NCI-H82 (cell line): ENCODE data around the gene MUC7.
"Not testable (repeated sequence)": the region's sequence is repeated elsewhere in the genome, so short reads cannot be mapped to it uniquely, and the experiment has no call there.

ENCODE experiments used
- DNase-seq: peaks from one replicate; lab custom pipeline; 2025; lab: John Stamatoyannopoulos, UW

Gene MUC7

GRCh38 chr4:70471897-70472296 is at the start of gene MUC7:
TSS of gene MUC7 (plus strand) at chr4:70472197. CDS start at chr4:70474022, 1,825 bp downstream.
- no peak for DNase-seq

DNA sequence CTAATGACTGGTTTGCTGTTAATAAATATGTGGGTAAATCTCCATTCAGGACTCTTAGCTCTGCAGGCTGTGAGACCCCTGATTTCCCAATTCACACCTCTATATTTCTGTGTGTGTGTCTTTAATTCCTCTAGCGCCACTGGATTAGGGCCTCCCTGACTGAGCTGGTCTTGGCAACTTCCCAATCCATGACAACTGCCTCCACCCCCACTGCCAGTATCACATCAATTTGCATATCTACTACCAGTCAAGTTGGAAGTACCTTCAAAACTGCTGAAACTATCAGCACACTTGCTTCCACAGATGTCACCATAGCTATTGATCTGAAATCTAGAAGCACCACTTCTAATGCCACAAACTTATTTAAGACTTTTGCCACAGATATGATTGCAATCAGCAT is 46.7 kb upstream of the MUC7 start:
- DNase-seq, result peak; percentile 31

DNA sequence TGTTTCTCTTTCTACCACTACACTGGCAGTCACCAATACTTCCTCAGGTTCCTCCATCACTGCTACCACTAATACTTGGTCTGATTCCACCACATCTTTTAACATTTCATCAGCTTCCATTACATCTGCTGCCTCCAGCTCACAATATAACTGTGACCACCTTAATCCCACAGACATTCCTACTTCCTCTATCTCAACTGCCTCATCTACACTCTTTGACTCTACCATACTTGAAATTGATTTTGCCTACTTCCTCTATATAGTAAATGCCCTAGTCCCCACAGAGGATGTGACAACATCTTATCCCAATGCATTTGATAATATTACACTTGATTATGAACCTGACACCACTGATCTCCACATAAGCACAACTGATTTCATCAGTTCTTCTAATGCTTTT is 45.2 kb upstream of the MUC7 start:
- no peak for DNase-seq

- no peak for DNase-seq
Observed at GRCh38 chr4:70437197-70437596, 34.8 kb upstream of the MUC7 start.

DNA sequence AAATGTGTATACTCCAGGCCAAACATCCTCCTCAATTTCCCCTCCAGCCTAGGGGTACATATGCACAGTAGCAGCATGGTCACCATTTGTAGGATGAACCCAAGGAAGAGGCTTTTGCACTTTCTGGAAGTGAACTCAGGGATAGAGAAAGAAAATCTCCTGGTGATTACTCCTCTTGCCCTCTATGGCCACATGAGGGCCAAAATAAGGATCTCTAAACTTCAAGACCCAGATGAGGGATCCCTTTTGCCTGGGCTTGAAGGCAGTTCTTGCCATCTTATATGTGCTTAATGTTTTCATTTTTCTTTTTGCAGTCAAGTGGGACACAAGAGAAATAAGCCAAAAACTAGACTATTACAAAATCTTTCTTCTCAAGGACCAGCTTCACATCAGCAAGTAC is 29.5 kb upstream of the MUC7 start:
- DNase-seq, result no peak

DNA sequence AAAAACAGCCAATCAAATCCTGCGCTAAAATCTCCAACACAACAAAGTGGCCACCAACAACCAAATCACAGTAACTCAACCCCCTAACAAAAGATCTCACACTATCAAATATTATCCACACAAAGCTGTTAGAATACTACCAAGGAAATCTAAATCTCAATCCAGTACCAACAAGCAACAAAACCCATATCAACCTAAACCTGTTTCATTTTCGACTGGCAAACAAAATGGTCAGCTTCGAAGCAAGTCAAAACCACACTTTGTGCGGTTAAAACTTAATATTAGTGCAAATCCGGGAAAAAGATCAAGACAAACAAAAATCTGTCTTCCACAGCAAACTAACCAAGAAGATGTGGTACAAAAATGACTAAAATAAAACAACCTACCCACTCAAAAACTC is 28.7 kb upstream of the MUC7 start:
- no peak for DNase-seq

GRCh38 chr4:70449220-70449619 is 22.8 kb upstream of the MUC7 start:
- no peak for DNase-seq

GRCh38 chr4:70452946-70453345 is 19.1 kb upstream of the MUC7 start:
- no peak for DNase-seq

GRCh38 chr4:70463335-70463734 is 8.7 kb upstream of the MUC7 start:
- DNase-seq, result no peak

DNA sequence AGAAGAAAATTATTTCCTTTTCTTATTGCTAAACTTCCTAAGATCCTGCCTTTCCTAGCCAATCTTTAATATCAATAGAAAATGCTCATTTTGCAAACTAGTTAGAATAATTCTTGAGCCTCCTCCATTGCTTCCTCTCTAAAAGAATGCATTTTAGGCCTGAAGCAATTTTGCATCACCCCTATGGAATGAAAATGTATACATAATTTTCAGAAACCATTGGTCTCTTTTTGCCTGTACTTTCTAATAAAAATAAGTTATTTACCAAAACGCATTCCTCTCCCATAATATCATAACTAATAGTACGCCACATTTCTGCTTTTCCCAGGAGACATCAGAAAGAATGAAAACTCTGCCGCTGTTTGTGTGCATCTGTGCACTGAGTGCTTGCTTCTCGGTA is 1.7 kb downstream of the MUC7 start:
- DNase-seq, result no peak

- DNase-seq, result no peak
Observed at GRCh38 chr4:70488748-70489147, 16.8 kb downstream of the MUC7 start.

GRCh38 chr4:70496231-70496630 is 24.2 kb downstream of the MUC7 start:
- DNase-seq, result no peak

DNA sequence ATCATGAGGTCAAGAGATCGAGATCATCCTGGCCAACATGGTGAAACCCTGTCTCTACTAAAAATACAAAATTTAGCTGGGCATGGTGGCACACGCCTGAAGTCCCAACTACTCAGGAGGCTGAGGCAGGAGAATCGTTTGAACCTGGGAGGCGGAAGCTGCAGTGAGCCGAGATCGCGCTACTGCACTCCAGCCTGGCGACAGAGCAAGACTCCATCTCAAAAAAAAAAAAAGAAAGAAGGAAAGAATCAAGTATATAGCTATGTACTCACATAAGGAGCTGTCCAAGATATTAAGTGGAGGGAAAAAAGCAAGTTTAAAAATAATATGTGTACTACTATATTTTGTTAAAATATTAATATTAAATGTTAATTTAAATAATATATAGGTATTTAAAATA is 29.8 kb downstream of the MUC7 start:
- DNase-seq, result not testable (repeated sequence)

- no peak for DNase-seq
Observed at GRCh38 chr4:70504733-70505132, 32.7 kb downstream of the MUC7 start.

- peak; percentile 72 for DNase-seq
Observed at GRCh38 chr4:70505151-70505748, 33.3 kb downstream of the MUC7 start.

DNA sequence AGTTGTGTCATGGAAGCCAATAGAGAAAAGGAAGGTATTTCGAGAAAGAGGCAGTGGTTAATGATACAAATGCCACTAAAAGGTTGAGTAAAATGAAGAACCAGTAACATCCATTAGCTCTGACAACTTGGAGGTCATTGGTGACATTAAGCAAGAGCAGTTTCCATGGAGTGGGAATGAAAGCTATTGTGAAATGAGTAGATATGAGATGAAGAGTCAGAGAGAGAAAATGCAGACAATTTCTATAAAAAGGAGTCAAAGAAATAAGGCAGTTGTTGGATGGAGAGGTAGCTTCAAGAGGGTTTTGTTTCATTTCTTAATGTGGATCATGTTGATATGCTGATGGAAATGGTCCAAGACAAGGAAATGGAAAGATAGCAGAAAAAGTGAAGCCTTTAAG is 36.8 kb downstream of the MUC7 start:
- no peak for DNase-seq

GRCh38 chr4:70511365-70511764 is 39.4 kb downstream of the MUC7 start:
- DNase-seq, result no peak

- no peak for DNase-seq
Observed at GRCh38 chr4:70515367-70516250, 43.6 kb downstream of the MUC7 start.

GRCh38 chr4:70518269-70518668 is 46.3 kb downstream of the MUC7 start, which contains the start of gene AMTN:
TSS of gene AMTN (plus strand) at chr4:70518569. CDS start at chr4:70518778, 209 bp downstream.
- DNase-seq, result no peak

DNA sequence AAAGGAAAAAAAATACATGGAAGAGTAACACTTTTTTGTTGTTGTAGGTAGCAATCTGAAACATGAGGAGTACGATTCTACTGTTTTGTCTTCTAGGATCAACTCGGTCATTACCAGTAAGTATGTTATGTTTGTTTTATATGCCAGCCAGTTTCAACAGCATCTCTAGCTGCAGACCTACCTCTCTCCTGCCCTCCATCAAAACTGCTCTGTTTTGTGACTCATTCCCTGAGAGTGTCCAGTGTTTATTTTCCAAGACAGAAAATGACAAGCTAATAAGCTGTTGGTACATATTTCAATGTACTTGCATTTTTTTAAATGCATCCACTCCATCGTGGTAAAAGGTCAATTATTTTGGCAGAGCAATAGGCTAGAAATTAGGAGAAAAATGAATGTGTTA is 46.7 kb downstream of the MUC7 start:
- no peak for DNase-seq

DNA sequence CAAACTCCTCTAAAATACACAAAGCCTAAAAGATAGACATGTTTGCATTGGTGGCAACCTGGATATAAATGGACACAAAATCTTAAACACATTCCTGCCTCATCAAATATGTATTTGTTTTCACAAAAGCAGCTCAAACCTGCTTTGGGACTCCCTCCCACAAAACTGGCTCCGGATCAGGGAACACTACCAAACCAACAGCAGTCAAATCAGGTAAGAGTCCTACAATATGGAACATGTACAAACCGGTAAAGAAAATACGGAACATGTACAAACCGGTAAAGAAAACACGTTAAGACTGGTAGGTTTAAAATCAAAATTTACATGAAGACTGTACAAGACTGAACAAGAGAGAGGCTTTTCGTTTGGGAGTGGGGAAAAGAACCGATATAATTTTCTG is 50.6 kb downstream of the MUC7 start:
- DNase-seq, result no peak

GRCh38 chr4:70530997-70531396 is 59.0 kb downstream of the MUC7 start:
- no peak for DNase-seq

GRCh38 chr4:70531981-70532380 is 60.0 kb downstream of the MUC7 start:
- peak; percentile 31 for DNase-seq
